OCI-LY1 (cell line): ENCODE results near the gene CILP.

ENCODE experiments used
- EZH2 ChIP-seq: fragments of 200-600 bp; sonication (generic), shearing (Covaris generic); IDR thresholded peaks from 2 replicates; pipeline ENCODE4 v1.8.0; 2017; ENCODE audit warnings: borderline replicate concordance, mixed run types, mild to moderate bottlenecking, antibody characterized with exemption, low read length, moderate library complexity, mixed read lengths
- TF ChIP-seq, protein P1 (sequence below): fragments of 200-600 bp; sonication (generic), shearing (Covaris generic); IDR thresholded peaks from 2 replicates; pipeline ENCODE4 v1.5.1; 2017; ENCODE audit warnings: mild to moderate bottlenecking, antibody characterized with exemption, low read length, moderate library complexity, mixed read lengths

DNA sequence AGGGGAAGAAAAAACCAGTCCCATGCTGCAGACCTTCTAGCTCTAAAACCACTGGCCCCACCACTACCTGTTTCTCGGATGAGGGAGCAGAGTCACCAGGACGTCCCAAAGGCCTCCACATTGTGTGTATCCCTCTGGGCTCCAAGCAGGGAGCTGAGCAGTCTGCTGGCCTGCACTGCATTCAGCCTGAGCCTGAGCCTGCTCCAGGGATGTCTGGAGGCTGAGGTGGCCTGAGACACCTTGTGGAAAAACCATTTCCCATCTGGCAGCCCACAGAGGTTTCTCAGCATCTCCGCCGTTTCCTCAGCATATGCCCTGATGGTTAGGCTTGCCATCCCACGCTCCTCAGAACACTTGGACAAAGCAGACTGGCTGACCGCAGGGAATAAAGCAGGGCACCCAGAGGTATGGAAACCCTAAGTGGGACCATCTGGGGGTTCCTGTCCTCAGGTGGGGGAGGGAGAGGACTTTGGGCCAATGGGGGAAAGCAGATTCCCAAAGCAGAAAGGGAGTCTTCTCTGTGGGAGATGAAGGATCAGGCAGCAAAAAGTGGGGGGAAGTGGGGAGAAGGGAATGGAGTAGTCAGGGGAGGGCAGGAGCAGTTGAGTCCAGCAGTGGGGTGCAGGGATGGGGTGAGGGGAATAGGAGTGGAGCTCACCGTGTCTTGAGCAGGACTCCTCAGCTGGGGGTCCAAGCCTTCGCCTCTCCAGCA is at the start of gene CILP:
- TF ChIP-seq, protein P1, sequence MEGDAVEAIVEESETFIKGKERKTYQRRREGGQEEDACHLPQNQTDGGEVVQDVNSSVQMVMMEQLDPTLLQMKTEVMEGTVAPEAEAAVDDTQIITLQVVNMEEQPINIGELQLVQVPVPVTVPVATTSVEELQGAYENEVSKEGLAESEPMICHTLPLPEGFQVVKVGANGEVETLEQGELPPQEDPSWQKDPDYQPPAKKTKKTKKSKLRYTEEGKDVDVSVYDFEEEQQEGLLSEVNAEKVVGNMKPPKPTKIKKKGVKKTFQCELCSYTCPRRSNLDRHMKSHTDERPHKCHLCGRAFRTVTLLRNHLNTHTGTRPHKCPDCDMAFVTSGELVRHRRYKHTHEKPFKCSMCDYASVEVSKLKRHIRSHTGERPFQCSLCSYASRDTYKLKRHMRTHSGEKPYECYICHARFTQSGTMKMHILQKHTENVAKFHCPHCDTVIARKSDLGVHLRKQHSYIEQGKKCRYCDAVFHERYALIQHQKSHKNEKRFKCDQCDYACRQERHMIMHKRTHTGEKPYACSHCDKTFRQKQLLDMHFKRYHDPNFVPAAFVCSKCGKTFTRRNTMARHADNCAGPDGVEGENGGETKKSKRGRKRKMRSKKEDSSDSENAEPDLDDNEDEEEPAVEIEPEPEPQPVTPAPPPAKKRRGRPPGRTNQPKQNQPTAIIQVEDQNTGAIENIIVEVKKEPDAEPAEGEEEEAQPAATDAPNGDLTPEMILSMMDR, result no peak
- no peak for TF ChIP-seq EZH2
